Endothelial cell of umbilical vein (primary cell): ENCODE results near the gene CACNA1C. TPM values are rescaled to one million over a fixed set of nuclear protein-coding genes. Genes with fewer than 3 reads are reported as not detected.

Experiments
- BruUV-seq: library from RNA; stranded (reverse); fragments of 400-500 nt; replicated peaks from 2 replicates; lab custom pipeline; 2021; lab: Mats Ljungman, UMichigan
- CTCF ChIA-PET: fragments of 300-600, 350-600 bp; sonication (Branson Sonifier 250); formaldehyde crosslinking; loops from one replicate; lab custom pipeline; 2021; ENCODE audit warnings: antibody characterized with exemption, inconsistent platforms; lab: Charles Lee
- POLR2A ChIA-PET: fragments of 300-600, 350-600 bp; sonication (Branson Sonifier 250); formaldehyde crosslinking; loops from one replicate; lab custom pipeline; 2021; ENCODE audit warnings: antibody characterized with exemption, inconsistent platforms; lab: Charles Lee
- DNase-seq: peaks from one replicate; pipeline ENCODE4 v3.0.0-alpha.2; 2011; ENCODE audit warnings: low read depth, low spot score
- FAIRE-seq: peaks from 2 replicates; lab custom pipeline; 2011; peaks lifted over from hg19 to GRCh38; lab: Jason Lieb, UNC
- H2AFZ ChIP-seq: 2 replicates; pipeline ENCODE4 v1.6.0; 2012; ENCODE audit warnings: low read depth, low read length, control low read depth, inconsistent platforms
- H3K27ac ChIP-seq: 2 replicates; pipeline ENCODE4 v1.5.1; 2011; ENCODE audit warnings: low read depth, mild to moderate bottlenecking, control low read depth, low read length, moderate library complexity; ENCODE audit not compliant: insufficient read depth
- H3K27me3 ChIP-seq, 2 experiments: 2 replicates each; pipeline versions ENCODE4 v1.6.0 to v1.6.1; 2011; ENCODE audit warnings: low read length in 2 of 2, mixed read lengths in 1 of 2; ENCODE audit not compliant: control insufficient read depth in 2 of 2, insufficient read depth in 2 of 2
- H3K36me3 ChIP-seq, 2 experiments: 2 replicates in 1 of 2; 3 replicates in 1 of 2; pipeline ENCODE4 v1.5.1; 2011; ENCODE audit warnings: low read length in 2 of 2, mild to moderate bottlenecking in 1 of 2, moderate library complexity in 1 of 2; ENCODE audit not compliant: control insufficient read depth in 2 of 2, insufficient read depth in 2 of 2; ENCODE audit errors: extremely low read depth in 1 of 2
- H3K4me1 ChIP-seq: 3 replicates; pipeline ENCODE4 v1.5.1; 2011; ENCODE audit warnings: mild to moderate bottlenecking, low read length; ENCODE audit not compliant: control insufficient read depth, insufficient read depth; ENCODE audit errors: extremely low read depth
- H3K4me2 ChIP-seq: 2 replicates; pipeline ENCODE4 v1.6.1; 2011; ENCODE audit warnings: low read length, control low read depth, mixed read lengths; ENCODE audit not compliant: insufficient read depth
- H3K4me3 ChIP-seq, 3 experiments: fragments of 200-600 bp in 1 of 3; sonication (generic), shearing (Covaris generic) in 1 of 3; replicated peaks in 1 of 3; 2 replicates each; pipeline ENCODE4 v1.5.1; 2011 to 2016; ENCODE audit warnings: control low read depth in 3 of 3, low read length in 3 of 3, mild to moderate bottlenecking in 2 of 3, inconsistent platforms in 1 of 3, low read depth in 1 of 3, moderate library complexity in 1 of 3; ENCODE audit not compliant: insufficient read depth in 1 of 3
- H3K79me2 ChIP-seq: 2 replicates; pipeline ENCODE4 v1.6.0; 2012; ENCODE audit warnings: low read length, inconsistent platforms; ENCODE audit not compliant: control insufficient read depth, insufficient read depth
- H3K9ac ChIP-seq: replicated peaks from 2 replicates; pipeline ENCODE3; 2011; ENCODE audit warnings: low read length, control low read depth; ENCODE audit not compliant: insufficient read depth; ENCODE audit errors: extremely low read depth
- H3K9me1 ChIP-seq: replicated peaks from 3 replicates; pipeline ENCODE4 v1.6.0; 2011; ENCODE audit warnings: mild to moderate bottlenecking, low read length; ENCODE audit not compliant: control insufficient read depth, insufficient read depth; ENCODE audit errors: extremely low read depth
- H3K9me3 ChIP-seq: replicated peaks from 2 replicates; pipeline ENCODE4 v1.5.1; 2012; ENCODE audit warnings: low read length, inconsistent platforms; ENCODE audit not compliant: control insufficient read depth, insufficient read depth
- H4K20me1 ChIP-seq: replicated peaks from 2 replicates; pipeline ENCODE3; 2011; ENCODE audit warnings: mild to moderate bottlenecking, low read length; ENCODE audit not compliant: control insufficient read depth, insufficient read depth; ENCODE audit errors: extremely low read depth
- CTCF ChIP-seq, 2 donors: IDR thresholded peaks; 1 replicate in 1 of 2; 2 replicates in 1 of 2; pipeline ENCODE4 v1.5.1; 2011; ENCODE audit warnings: low read length in 2 of 2, mild to moderate bottlenecking in 2 of 2, moderate library complexity in 2 of 2, control low read depth in 1 of 2, inconsistent platforms in 1 of 2, low read depth in 1 of 2; ENCODE audit not compliant: insufficient read depth in 1 of 2; ENCODE audit errors: extremely low read depth in 1 of 2
- EZH2 ChIP-seq: IDR thresholded peaks from 2 replicates; pipeline ENCODE4 v1.6.1; 2012; ENCODE audit warnings: borderline replicate concordance, low read depth, mild to moderate bottlenecking, moderate library complexity, low read length, inconsistent platforms; ENCODE audit not compliant: severe bottlenecking
- FOS ChIP-seq: IDR thresholded peaks from 2 replicates; pipeline ENCODE4 v1.6.1; 2011; ENCODE audit warnings: mild to moderate bottlenecking, low read length, moderate library complexity, borderline replicate concordance; ENCODE audit not compliant: insufficient read depth
- GATA2 ChIP-seq: IDR thresholded peaks from 2 replicates; pipeline ENCODE4 v1.7.0; 2011; ENCODE audit warnings: low read depth, mild to moderate bottlenecking, moderate library complexity, mixed read lengths, low read length; ENCODE audit not compliant: insufficient read length, insufficient read depth
- JUN ChIP-seq: IDR thresholded peaks from 2 replicates; pipeline ENCODE4 v1.6.1; 2011; ENCODE audit warnings: borderline replicate concordance, low read depth; ENCODE audit not compliant: insufficient read length, insufficient read depth
- MAX ChIP-seq: IDR thresholded peaks from 2 replicates; pipeline ENCODE4 v1.6.1; 2011; ENCODE audit not compliant: insufficient read depth, insufficient read length
- MYC ChIP-seq: IDR thresholded peaks from one replicate; pipeline ENCODE4 v1.6.1; 2011; ENCODE audit warnings: mild to moderate bottlenecking, low read depth, low read length
- POLR2A ChIP-seq: IDR thresholded peaks from 2 replicates; pipeline ENCODE4 v1.6.1; 2012; ENCODE audit warnings: low read depth, mild to moderate bottlenecking, control low read depth, low read length
- POLR2AphosphoS5 ChIP-seq: IDR thresholded peaks from 2 replicates; pipeline ENCODE4 v1.6.1; 2012; ENCODE audit warnings: low read depth, mild to moderate bottlenecking, control low read depth, low read length, moderate library complexity; ENCODE audit not compliant: insufficient read depth
- dilution Hi-C: fragments of 300-500 bp; cut with MboI; formaldehyde crosslinking; loops from one replicate; pipeline ENCODE4 v1.15.0; 2019; ENCODE audit warnings: low sequenced_read_pairs; ENCODE audit not compliant: extremely low pct_ligation_motif_present
- intact Hi-C: fragments of 100-400 bp; cut with micrococcal nuclease; formaldehyde crosslinking; loops from one replicate; pipeline ENCODE4 v1.10.0; 2022
- polyA plus RNA-seq, 4 experiments: library from polyadenylated mRNA; depleted of rRNA in 3 of 4; stranded (reverse) in 3 of 4; unstranded in 1 of 4; fragments of >200 nt; gene quantifications; 2 replicates each; pipeline versions ENCODE4 v1.2.1 to v1.2.3, GENCODE V29; 2011 to 2012; ENCODE audit warnings: missing spikeins in 1 of 4
- total RNA-seq: library from RNA; stranded (reverse); gene quantifications from 2 replicates; pipeline ENCODE4 v1.2.3, GENCODE V29; 2021

The CACNA1C gene
- total and polyA plus RNA-seq, 2 donors (not counting 3 experiments of a cell fraction or from before 2014, with no cell fraction given) = not detected

GRCh38 chr12:2688381-2688931 lies 635.7 kb downstream of the CACNA1C start:
- dilution Hi-C loops (no loop called here), intact Hi-C loops (no loop called here)
- no TSS peak for BruUV-seq
- Histone ChIP-seq H3K27ac (no peak overlapping the region), H3K9me1 (no peaks in the 10 kb centered on the region), H3K9ac (no peak overlapping the region), H3K4me2 (no peak overlapping the region), H3K4me3 (no peak overlapping the region), H3K27me3 (peaks cover 19 to 29% of the 10 kb centered on the region in 2 experiments), H3K36me3 (no peaks in the 10 kb centered on the region), H2AFZ (no peak overlapping the region), H3K79me2 (no peaks in the 10 kb centered on the region), H3K9me3 (no peaks in the 10 kb centered on the region), H4K20me1 (no peaks in the 10 kb centered on the region), H3K4me1 (peaks cover 7% of the 10 kb centered on the region)
- TF ChIP-seq EZH2 = no peak
- no peak for TF ChIP-seq POLR2AphosphoS5
- no peak for TF ChIP-seq JUN
- TF ChIP-seq GATA2 = no peak
- TF ChIP-seq CTCF (IDR thresholded peaks at IDR 0.05; ENCODE audit: extremely low read depth in 1 of 2, insufficient read depth in 1 of 2, low read depth in 1 of 2, low read length in 2 of 2) = no peak
- no peak for TF ChIP-seq MYC
- TF ChIP-seq FOS = no peak
- no peak for TF ChIP-seq POLR2A
- no peak for TF ChIP-seq MAX
- DNase-seq (no peak), FAIRE-seq (no peak)
- ChIA-PET POLR2A (no interaction called here), CTCF (no interaction called here)
